HL-60 (cell line): ENCODE data around the gene TMCO1.

ENCODE experiments used
- CTCF ChIP-seq: IDR thresholded peaks from one replicate; pipeline ENCODE4 v1.5.1; 2011; ENCODE audit warnings: low read length, control low read depth, inconsistent platforms; ENCODE audit not compliant: insufficient read depth
- POLR2AphosphoS5 ChIP-seq: IDR thresholded peaks from 2 replicates; pipeline ENCODE4 v1.6.1; 2012; ENCODE audit warnings: low read depth
- SPI1 ChIP-seq: IDR thresholded peaks from 2 replicates; pipeline ENCODE4 v1.6.1; 2012; ENCODE audit warnings: low read depth, mild to moderate bottlenecking, borderline replicate concordance

DNA sequence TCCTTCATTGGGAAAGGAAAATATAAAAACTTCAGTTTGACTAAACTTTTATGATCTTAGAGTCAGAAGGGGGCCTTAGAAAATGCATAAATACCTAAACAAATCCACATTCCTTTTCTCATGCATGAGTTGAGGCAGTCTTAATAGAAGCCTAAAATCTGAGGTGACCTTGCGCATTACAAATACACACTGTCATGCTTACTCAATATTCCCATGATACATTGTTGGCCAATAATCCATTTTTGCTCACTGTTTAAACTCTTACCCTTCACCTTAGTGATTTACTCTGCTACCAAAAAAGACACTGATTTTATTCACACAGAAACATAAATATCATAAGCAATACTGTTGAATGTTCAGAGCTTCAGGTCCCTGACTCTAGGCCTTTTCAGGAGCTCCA lies 19.1 kb upstream of the TMCO1 start:
- no peak for TF ChIP-seq CTCF
- no peak for TF ChIP-seq POLR2AphosphoS5
- TF ChIP-seq SPI1, result no peak
